ENCODE data around the gene QRICH2. TPM values are rescaled to one million over a fixed set of nuclear protein-coding genes. Genes with fewer than 3 reads are reported as not detected.

Gene QRICH2
- total and polyA plus RNA-seq, 10 of the 15 experiments (the other 5 are each of a cell fraction or from before 2014, with no cell fraction given) = 0.04 to 0.72 (median 0.25) TPM

DNA sequence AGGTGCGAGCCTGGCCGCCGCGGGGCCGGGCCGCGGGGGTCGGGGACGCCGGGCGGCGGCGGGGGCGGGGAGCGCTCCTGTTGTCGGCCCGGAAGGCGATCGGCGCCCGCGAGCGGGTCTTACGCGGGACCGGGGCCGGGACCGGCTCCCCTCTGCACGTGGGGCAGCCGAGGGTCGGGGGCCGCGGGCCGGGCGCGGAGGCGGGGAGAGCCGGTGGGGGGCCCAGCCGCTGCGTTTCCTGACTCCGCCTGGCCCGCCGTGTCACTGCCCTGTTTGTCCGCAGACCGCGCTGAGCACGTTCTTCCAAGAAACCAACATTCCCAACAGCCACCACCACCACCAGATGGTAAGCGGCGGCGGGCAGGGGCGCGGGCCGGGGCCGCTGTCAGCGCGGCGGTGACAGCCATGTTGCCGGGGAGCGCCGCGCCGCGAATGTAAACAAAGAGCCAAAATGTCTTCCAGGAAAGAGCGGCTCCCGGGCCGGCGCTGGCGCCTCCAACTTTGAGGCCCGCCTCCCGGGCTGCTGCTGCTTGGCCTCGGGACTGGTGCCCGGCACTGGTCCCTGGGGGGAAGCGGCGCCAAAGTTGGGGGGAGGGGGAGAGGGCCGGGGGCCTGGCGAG, 42.3 kb downstream of the QRICH2 start (continued):
- TF ChIP-seq, protein P1, sequence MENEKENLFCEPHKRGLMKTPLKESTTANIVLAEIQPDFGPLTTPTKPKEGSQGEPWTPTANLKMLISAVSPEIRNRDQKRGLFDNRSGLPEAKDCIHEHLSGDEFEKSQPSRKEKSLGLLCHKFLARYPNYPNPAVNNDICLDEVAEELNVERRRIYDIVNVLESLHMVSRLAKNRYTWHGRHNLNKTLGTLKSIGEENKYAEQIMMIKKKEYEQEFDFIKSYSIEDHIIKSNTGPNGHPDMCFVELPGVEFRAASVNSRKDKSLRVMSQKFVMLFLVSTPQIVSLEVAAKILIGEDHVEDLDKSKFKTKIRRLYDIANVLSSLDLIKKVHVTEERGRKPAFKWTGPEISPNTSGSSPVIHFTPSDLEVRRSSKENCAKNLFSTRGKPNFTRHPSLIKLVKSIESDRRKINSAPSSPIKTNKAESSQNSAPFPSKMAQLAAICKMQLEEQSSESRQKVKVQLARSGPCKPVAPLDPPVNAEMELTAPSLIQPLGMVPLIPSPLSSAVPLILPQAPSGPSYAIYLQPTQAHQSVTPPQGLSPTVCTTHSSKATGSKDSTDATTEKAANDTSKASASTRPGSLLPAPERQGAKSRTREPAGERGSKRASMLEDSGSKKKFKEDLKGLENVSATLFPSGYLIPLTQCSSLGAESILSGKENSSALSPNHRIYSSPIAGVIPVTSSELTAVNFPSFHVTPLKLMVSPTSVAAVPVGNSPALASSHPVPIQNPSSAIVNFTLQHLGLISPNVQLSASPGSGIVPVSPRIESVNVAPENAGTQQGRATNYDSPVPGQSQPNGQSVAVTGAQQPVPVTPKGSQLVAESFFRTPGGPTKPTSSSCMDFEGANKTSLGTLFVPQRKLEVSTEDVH (IDR thresholded peaks at IDR 0.05; ENCODE audit: low read depth, partially characterized antibody) = no peak
- TF ChIP-seq HCFC1 (IDR thresholded peaks at IDR 0.05; ENCODE audit: low read length) = no peak
- TF ChIP-seq, protein P2, sequence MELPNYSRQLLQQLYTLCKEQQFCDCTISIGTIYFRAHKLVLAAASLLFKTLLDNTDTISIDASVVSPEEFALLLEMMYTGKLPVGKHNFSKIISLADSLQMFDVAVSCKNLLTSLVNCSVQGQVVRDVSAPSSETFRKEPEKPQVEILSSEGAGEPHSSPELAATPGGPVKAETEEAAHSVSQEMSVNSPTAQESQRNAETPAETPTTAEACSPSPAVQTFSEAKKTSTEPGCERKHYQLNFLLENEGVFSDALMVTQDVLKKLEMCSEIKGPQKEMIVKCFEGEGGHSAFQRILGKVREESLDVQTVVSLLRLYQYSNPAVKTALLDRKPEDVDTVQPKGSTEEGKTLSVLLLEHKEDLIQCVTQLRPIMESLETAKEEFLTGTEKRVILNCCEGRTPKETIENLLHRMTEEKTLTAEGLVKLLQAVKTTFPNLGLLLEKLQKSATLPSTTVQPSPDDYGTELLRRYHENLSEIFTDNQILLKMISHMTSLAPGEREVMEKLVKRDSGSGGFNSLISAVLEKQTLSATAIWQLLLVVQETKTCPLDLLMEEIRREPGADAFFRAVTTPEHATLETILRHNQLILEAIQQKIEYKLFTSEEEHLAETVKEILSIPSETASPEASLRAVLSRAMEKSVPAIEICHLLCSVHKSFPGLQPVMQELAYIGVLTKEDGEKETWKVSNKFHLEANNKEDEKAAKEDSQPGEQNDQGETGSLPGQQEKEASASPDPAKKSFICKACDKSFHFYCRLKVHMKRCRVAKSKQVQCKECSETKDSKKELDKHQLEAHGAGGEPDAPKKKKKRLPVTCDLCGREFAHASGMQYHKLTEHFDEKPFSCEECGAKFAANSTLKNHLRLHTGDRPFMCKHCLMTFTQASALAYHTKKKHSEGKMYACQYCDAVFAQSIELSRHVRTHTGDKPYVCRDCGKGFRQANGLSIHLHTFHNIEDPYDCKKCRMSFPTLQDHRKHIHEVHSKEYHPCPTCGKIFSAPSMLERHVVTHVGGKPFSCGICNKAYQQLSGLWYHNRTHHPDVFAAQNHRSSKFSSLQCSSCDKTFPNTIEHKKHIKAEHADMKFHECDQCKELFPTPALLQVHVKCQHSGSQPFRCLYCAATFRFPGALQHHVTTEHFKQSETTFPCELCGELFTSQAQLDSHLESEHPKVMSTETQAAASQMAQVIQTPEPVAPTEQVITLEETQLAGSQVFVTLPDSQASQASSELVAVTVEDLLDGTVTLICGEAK (IDR thresholded peaks at IDR 0.05; ENCODE audit: borderline replicate concordance) = no peak
- TF ChIP-seq, protein P3, sequence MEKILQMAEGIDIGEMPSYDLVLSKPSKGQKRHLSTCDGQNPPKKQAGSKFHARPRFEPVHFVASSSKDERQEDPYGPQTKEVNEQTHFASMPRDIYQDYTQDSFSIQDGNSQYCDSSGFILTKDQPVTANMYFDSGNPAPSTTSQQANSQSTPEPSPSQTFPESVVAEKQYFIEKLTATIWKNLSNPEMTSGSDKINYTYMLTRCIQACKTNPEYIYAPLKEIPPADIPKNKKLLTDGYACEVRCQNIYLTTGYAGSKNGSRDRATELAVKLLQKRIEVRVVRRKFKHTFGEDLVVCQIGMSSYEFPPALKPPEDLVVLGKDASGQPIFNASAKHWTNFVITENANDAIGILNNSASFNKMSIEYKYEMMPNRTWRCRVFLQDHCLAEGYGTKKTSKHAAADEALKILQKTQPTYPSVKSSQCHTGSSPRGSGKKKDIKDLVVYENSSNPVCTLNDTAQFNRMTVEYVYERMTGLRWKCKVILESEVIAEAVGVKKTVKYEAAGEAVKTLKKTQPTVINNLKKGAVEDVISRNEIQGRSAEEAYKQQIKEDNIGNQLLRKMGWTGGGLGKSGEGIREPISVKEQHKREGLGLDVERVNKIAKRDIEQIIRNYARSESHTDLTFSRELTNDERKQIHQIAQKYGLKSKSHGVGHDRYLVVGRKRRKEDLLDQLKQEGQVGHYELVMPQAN (conservative IDR thresholded peaks at IDR 0.05) = peak; percentile 82
- no peak for TF ChIP-seq SMAD1 (IDR thresholded peaks at IDR 0.05; ENCODE audit: low read depth, partially characterized antibody)
- peak; percentile 81 for TF ChIP-seq FOXK2 (IDR thresholded peaks at IDR 0.05)
- TF ChIP-seq YY1 (IDR thresholded peaks at IDR 0.05; ENCODE audit: low read depth, low read length) = peak; percentile 94
- peak; percentile 89; the same call in 1 of the 2 replicates for TF ChIP-seq CHD1 (IDR thresholded peaks at IDR 0.05; ENCODE audit: low read depth, low read length)
- TF ChIP-seq SMAD5 (IDR thresholded peaks at IDR 0.05; ENCODE audit: low read depth) = no peak
- TF ChIP-seq STAT1 (conservative IDR thresholded peaks at IDR 0.05) = no peak
- no peak for TF ChIP-seq HDGF (IDR thresholded peaks at IDR 0.05)
- TF ChIP-seq MYB (IDR thresholded peaks at IDR 0.05; ENCODE audit: borderline replicate concordance, low read depth, low read length) = no peak
- TF ChIP-seq BHLHE40 (IDR thresholded peaks at IDR 0.05; ENCODE audit: borderline replicate concordance in 1 of 2, low read depth in 2 of 2, low read length in 1 of 2) = peak in 1 of 2 experiments; percentile 41; a peak in 1 of 4 replicates
- no peak for TF ChIP-seq TCF3 (IDR thresholded peaks at IDR 0.05; ENCODE audit: borderline replicate concordance, insufficient read depth, low read depth, low read length)
- TF ChIP-seq NR2F1 (conservative IDR thresholded peaks at IDR 0.05) = no peak
- TF ChIP-seq STAT3 (IDR thresholded peaks at IDR 0.05; ENCODE audit: low read depth, low read length) = no peak
- no peak for TF ChIP-seq NFYB (IDR thresholded peaks at IDR 0.05; ENCODE audit: insufficient read depth, low read depth, low read length)
- TF ChIP-seq, protein P4, sequence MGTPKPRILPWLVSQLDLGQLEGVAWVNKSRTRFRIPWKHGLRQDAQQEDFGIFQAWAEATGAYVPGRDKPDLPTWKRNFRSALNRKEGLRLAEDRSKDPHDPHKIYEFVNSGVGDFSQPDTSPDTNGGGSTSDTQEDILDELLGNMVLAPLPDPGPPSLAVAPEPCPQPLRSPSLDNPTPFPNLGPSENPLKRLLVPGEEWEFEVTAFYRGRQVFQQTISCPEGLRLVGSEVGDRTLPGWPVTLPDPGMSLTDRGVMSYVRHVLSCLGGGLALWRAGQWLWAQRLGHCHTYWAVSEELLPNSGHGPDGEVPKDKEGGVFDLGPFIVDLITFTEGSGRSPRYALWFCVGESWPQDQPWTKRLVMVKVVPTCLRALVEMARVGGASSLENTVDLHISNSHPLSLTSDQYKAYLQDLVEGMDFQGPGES (IDR thresholded peaks at IDR 0.05) = no peak
- TF ChIP-seq, protein P5, sequence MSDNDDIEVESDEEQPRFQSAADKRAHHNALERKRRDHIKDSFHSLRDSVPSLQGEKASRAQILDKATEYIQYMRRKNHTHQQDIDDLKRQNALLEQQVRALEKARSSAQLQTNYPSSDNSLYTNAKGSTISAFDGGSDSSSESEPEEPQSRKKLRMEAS (IDR thresholded peaks at IDR 0.05; ENCODE audit: low read depth, low read length) = peak; percentile 70
- no peak for TF ChIP-seq SUPT20H (IDR thresholded peaks at IDR 0.05; ENCODE audit: borderline replicate concordance, control insufficient read depth, low read depth, low read length)
